IMR-90 (cell line): ENCODE results near the gene FBXO3. TPM values are rescaled to one million over a fixed set of nuclear protein-coding genes. Genes with fewer than 3 reads are reported as not detected.
A peak's percentile ranks its signal among the peaks of the same experiment; 100 is the strongest.

Source experiments
- ATAC-seq: fragments of 200-7000 bp; cut with Tn5 transposase; 2 replicates; pipeline ENCODE4 v1.9.1; 2020; ENCODE audit warnings: low read depth, mild to moderate bottlenecking, moderate library complexity
- BruUV-seq: library from RNA; stranded (reverse); fragments of 400-500 nt; replicated peaks from 2 replicates; lab custom pipeline; 2021; lab: Mats Ljungman, UMichigan
- CTCF ChIA-PET: fragments of 300-600 bp; formaldehyde crosslinking; extraction: SDS; loops from one replicate; lab custom pipeline; 2021; ENCODE audit warnings: antibody characterized with exemption; lab: Yijun Ruan, JAX
- POLR2A ChIA-PET: fragments of 300-600 bp; sonication (Branson Sonifier 250); formaldehyde crosslinking; loops from one replicate; lab custom pipeline; 2022; ENCODE audit warnings: antibody characterized with exemption; ENCODE audit not compliant: unreplicated experiment; lab: Charles Lee
- DNase-seq: peaks from one replicate; pipeline ENCODE4 v3.0.0; 2013
- H2AFZ ChIP-seq: replicated peaks from 2 replicates; pipeline ENCODE3; 2013; ENCODE audit warnings: low read length, mild to moderate bottlenecking; ENCODE audit not compliant: poor library complexity
- H2AK5ac ChIP-seq: 2 replicates; pipeline ENCODE4 v1.6.1; 2013; ENCODE audit warnings: low read depth, low read length, inconsistent platforms
- H2AK9ac ChIP-seq: replicated peaks from 2 replicates; pipeline ENCODE3; 2013; ENCODE audit warnings: mild to moderate bottlenecking, low read depth, low read length, moderate library complexity; ENCODE audit not compliant: poor library complexity
- H2BK120ac ChIP-seq: 2 replicates; pipeline ENCODE4 v1.6.1; 2013; ENCODE audit warnings: low read depth, low read length, inconsistent platforms
- H2BK15ac ChIP-seq: 3 replicates; pipeline ENCODE4 v1.6.1; 2013; ENCODE audit warnings: low read depth, low read length, inconsistent platforms
- H2BK20ac ChIP-seq: 2 replicates; pipeline ENCODE4 v1.6.1; 2013; ENCODE audit warnings: low read depth, mild to moderate bottlenecking, inconsistent platforms, low read length, moderate library complexity
- H2BK5ac ChIP-seq: 2 replicates; pipeline ENCODE4 v1.6.1; 2013; ENCODE audit warnings: mild to moderate bottlenecking, low read depth, low read length, inconsistent platforms; ENCODE audit not compliant: poor library complexity, severe bottlenecking
- H3K14ac ChIP-seq: replicated peaks from 2 replicates; pipeline ENCODE4 v1.6.1; 2013; ENCODE audit warnings: low read depth, low read length, inconsistent platforms
- H3K18ac ChIP-seq: 2 replicates; pipeline ENCODE4 v1.6.1; 2013; ENCODE audit warnings: low read depth, low read length, control low read depth
- H3K23ac ChIP-seq: 2 replicates; pipeline ENCODE4 v1.6.1; 2013; ENCODE audit warnings: low read depth, low read length, inconsistent platforms
- H3K27ac ChIP-seq: 2 replicates; pipeline ENCODE4 v1.5.1; 2013; ENCODE audit warnings: mild to moderate bottlenecking, control low read depth, low read length; ENCODE audit not compliant: insufficient read depth
- H3K27me3 ChIP-seq: 2 replicates; pipeline ENCODE4 v1.6.1; 2013; ENCODE audit warnings: low read length; ENCODE audit not compliant: control insufficient read depth, insufficient read depth
- H3K36me3 ChIP-seq: 2 replicates; pipeline ENCODE4 v1.6.1; 2013; ENCODE audit warnings: low read length, mixed read lengths; ENCODE audit not compliant: control insufficient read depth, insufficient read depth
- H3K4ac ChIP-seq: 2 replicates; pipeline ENCODE4 v1.6.1; 2013; ENCODE audit warnings: low read depth, low read length, inconsistent platforms
- H3K4me1 ChIP-seq: 2 replicates; pipeline ENCODE4 v1.6.1; 2013; ENCODE audit warnings: low read length, mixed read lengths; ENCODE audit not compliant: control insufficient read depth, insufficient read depth
- H3K4me2 ChIP-seq: 2 replicates; pipeline ENCODE4 v1.6.1; 2013; ENCODE audit warnings: low read depth, mild to moderate bottlenecking, control low read depth, low read length, moderate library complexity
- H3K4me3 ChIP-seq: 2 replicates; pipeline ENCODE4 v1.5.1; 2013; ENCODE audit warnings: low read depth, mild to moderate bottlenecking, control low read depth, low read length, moderate library complexity; ENCODE audit not compliant: insufficient read depth
- H3K56ac ChIP-seq: 2 replicates; pipeline ENCODE4 v1.6.1; 2013; ENCODE audit warnings: low read length, inconsistent platforms; ENCODE audit not compliant: insufficient read depth; ENCODE audit errors: extremely low read depth
- H3K79me1 ChIP-seq, 2 experiments: 2 replicates each; pipeline ENCODE4 v1.6.1; 2013; ENCODE audit warnings: low read length in 2 of 2, inconsistent platforms in 1 of 2, low read depth in 1 of 2
- H3K9ac ChIP-seq: 2 replicates; pipeline ENCODE4 v1.6.1; 2013; ENCODE audit warnings: low read depth, low read length, control low read depth
- H3K9me1 ChIP-seq: 2 replicates; pipeline ENCODE4 v1.6.1; 2013; ENCODE audit warnings: low read length, inconsistent platforms; ENCODE audit not compliant: insufficient read depth
- H3K9me3 ChIP-seq: 2 replicates; pipeline ENCODE4 v1.6.1; 2013; ENCODE audit warnings: low read length; ENCODE audit not compliant: control insufficient read depth, insufficient read depth
- H4K20me1 ChIP-seq: 2 replicates; pipeline ENCODE4 v1.6.1; 2013; ENCODE audit warnings: low read length, inconsistent platforms; ENCODE audit not compliant: insufficient read depth
- H4K5ac ChIP-seq: 2 replicates; pipeline ENCODE4 v1.6.1; 2013; ENCODE audit warnings: mild to moderate bottlenecking, low read depth, low read length, control low read depth
- H4K8ac ChIP-seq, 2 experiments: 2 replicates each; pipeline ENCODE4 v1.6.1; 2013; ENCODE audit warnings: low read depth in 2 of 2, low read length in 2 of 2, control low read depth in 1 of 2, inconsistent platforms in 1 of 2
- H4K91ac ChIP-seq: 2 replicates; pipeline ENCODE4 v1.6.1; 2013; ENCODE audit warnings: low read depth, low read length, inconsistent platforms; ENCODE audit not compliant: insufficient read depth
- MXI1 ChIP-seq: IDR thresholded peaks from 2 replicates; pipeline ENCODE4 v1.6.1; 2012; ENCODE audit warnings: low read depth, mild to moderate bottlenecking, low read length, moderate library complexity, borderline replicate concordance
- WGBS, 2 experiments: methylation state at CpG; one replicate each; pipeline versions ENCODE4 v1.1.5 to v1.1.7; 2013; ENCODE audit warnings: missing lambda C conversion rate in 2 of 2; ENCODE audit not compliant: insufficient read length in 1 of 2; ENCODE audit errors: extremely low coverage in 2 of 2; 5-methylcytosine and 5-hydroxymethylcytosine counted together
- dilution Hi-C: fragments of 300-500 bp; cut with HindIII; formaldehyde crosslinking; loops from one replicate; pipeline ENCODE4 v1.14.3; 2018; ENCODE audit warnings: low sequenced_read_pairs; ENCODE audit not compliant: unreplicated experiment
- in situ Hi-C: fragments of 300-500 bp; cut with MboI; formaldehyde crosslinking; loops from 3 replicates; pipeline ENCODE4 v1.14.3; 2019; ENCODE audit warnings: low sequenced_read_pairs, inconsistent platforms, mixed read lengths
- intact Hi-C: fragments of 100-400 bp; cut with micrococcal nuclease; formaldehyde crosslinking; loops from 2 replicates; pipeline ENCODE4 v1.10.0; 2022
- polyA plus RNA-seq, 3 experiments: library from polyadenylated mRNA; depleted of rRNA; stranded (reverse); fragments of >200 nt; gene quantifications; 2 replicates each; pipeline ENCODE4 v1.2.3, GENCODE V29; 2012; ENCODE audit warnings: low replicate concordance in 1 of 3
- total RNA-seq: library from RNA; depleted of rRNA; stranded (reverse); fragments of >200 nt; gene quantifications from 2 replicates; pipeline ENCODE4 v1.2.3, GENCODE V29; 2012

The FBXO3 gene
- total and polyA plus RNA-seq, 2 of the 4 experiments (the other 2 are of a cell fraction) = 26.2 to 51.1 TPM

GRCh38 chr11:33706966-33707365 is 67.4 kb downstream of the FBXO3 start:
- H2BK120ac ChIP-seq = no peak overlapping the region
- peaks cover 40 to 88% of the 10 kb centered on the region in 2 experiments; a peak in 3 of 4 replicates for H3K79me1 ChIP-seq
- H3K18ac ChIP-seq = no peak overlapping the region; the same call in 1 of the 2 replicates
- H3K4me3 ChIP-seq = no peak overlapping the region
- H3K4me2 ChIP-seq = no peak overlapping the region
- DNase-seq (no peak), ATAC-seq (no peak)
- 0 out of 2 replicates have a peak overlapping the region, but pooled peaks have one; percentile 4 for H3K4ac ChIP-seq
- peaks cover 32% of the 10 kb centered on the region for H3K36me3 ChIP-seq
- no peak overlapping the region for H4K5ac ChIP-seq
- H4K8ac ChIP-seq = no peak overlapping the region; a peak in 1 of 4 replicates
- no peak overlapping the region for H3K56ac ChIP-seq
- no peaks in the 10 kb centered on the region for H3K27me3 ChIP-seq
- intact Hi-C loops = no loop called here
- POLR2A ChIA-PET = no interaction called here
- no peak overlapping the region for H2AK5ac ChIP-seq
- no peak overlapping the region for H2AFZ ChIP-seq
- no peak overlapping the region for H2AK9ac ChIP-seq
- peak overlapping the region; percentile 3; the same call in 1 of the 2 replicates for H3K27ac ChIP-seq
- no peak overlapping the region for H4K91ac ChIP-seq
- dilution Hi-C loops = no loop called here
- H3K9me3 ChIP-seq = no peaks in the 10 kb centered on the region
- no peak for TF ChIP-seq MXI1
- 88% methylated on average over 1 of the region's 2 CpGs; no CpG with 5 or more reads in 1 of the 2 experiments for WGBS, 2 experiments
- in situ Hi-C loops = no loop called here
- BruUV-seq = no TSS peak
- no peak overlapping the region for H2BK20ac ChIP-seq
- H3K9ac ChIP-seq = no peak overlapping the region
- H2BK15ac ChIP-seq = no peak overlapping the region
- H3K9me1 ChIP-seq = peaks cover 41% of the 10 kb centered on the region
- no peak overlapping the region for H3K23ac ChIP-seq
- H4K20me1 ChIP-seq = peaks cover 15% of the 10 kb centered on the region; the same call in 1 of the 2 replicates
- H3K4me1 ChIP-seq = peaks cover 22% of the 10 kb centered on the region
- CTCF ChIA-PET = interaction anchor here (1.3 kb wide), 1 partner anchor 9 kb away, joined by 6 read pairs; no protein-coding TSS in a partner anchor
- H2BK5ac ChIP-seq = peak overlapping the region; percentile 24
- H3K14ac ChIP-seq = peak overlapping the region; percentile 16; the same call in 1 of the 2 replicates
